Endothelial cell (in vitro differentiated cells): ENCODE data around the gene SDCCAG8. TPM values are rescaled to one million over a fixed set of nuclear protein-coding genes. Genes with fewer than 3 reads are reported as not detected.
A peak's percentile ranks its signal among the peaks of the same experiment; 100 is the strongest.

Source experiments
- DNase-seq: peaks from one replicate; pipeline ENCODE4 v3.0.0; 2021; ENCODE audit warnings: low spot score
- H3K27ac Mint-ChIP-seq: one replicate; pipeline ENCODE4 v1.8.0; 2021; ENCODE audit warnings: mixed read lengths, inconsistent platforms; ENCODE audit not compliant: unreplicated experiment
- H3K27me3 Mint-ChIP-seq: one replicate; pipeline ENCODE4 v1.8.0; 2021; ENCODE audit warnings: mild to moderate bottlenecking, moderate library complexity, mixed read lengths, inconsistent platforms; ENCODE audit not compliant: unreplicated experiment
- H3K36me3 Mint-ChIP-seq: one replicate; pipeline ENCODE4 v1.8.0; 2021; ENCODE audit warnings: mild to moderate bottlenecking, low read depth, mixed read lengths, inconsistent platforms; ENCODE audit not compliant: unreplicated experiment
- H3K4me1 Mint-ChIP-seq: one replicate; pipeline ENCODE4 v1.8.0; 2021; ENCODE audit warnings: mild to moderate bottlenecking, mixed read lengths, inconsistent platforms; ENCODE audit not compliant: unreplicated experiment
- H3K4me3 Mint-ChIP-seq: one replicate; pipeline ENCODE4 v1.8.0; 2021; ENCODE audit warnings: mild to moderate bottlenecking, mixed read lengths, inconsistent platforms; ENCODE audit not compliant: unreplicated experiment
- H3K9me3 Mint-ChIP-seq: one replicate; pipeline ENCODE4 v1.8.0; 2021; ENCODE audit warnings: mixed read lengths, inconsistent platforms; ENCODE audit not compliant: unreplicated experiment
- total RNA-seq: library from RNA; stranded (reverse); fragmentation: NEBNext Ultra II Directional; extraction: Animal tissue kit (Norgen Biotek cat#: 25700); gene quantifications from one replicate; pipeline ENCODE4 v1.2.1, GENCODE V29; 2021; ENCODE audit not compliant: unreplicated experiment
- TF ChIP-seq, protein P1 (sequence below): fragments of 200-600 bp; sonication (generic); IDR thresholded peaks from one replicate; pipeline ENCODE4 v1.5.0; 2021; ENCODE audit warnings: antibody characterized with exemption; ENCODE audit not compliant: unreplicated experiment

SDCCAG8 gene
- total RNA-seq, 1 donor from 2014 or later, result 41.9 TPM

DNA sequence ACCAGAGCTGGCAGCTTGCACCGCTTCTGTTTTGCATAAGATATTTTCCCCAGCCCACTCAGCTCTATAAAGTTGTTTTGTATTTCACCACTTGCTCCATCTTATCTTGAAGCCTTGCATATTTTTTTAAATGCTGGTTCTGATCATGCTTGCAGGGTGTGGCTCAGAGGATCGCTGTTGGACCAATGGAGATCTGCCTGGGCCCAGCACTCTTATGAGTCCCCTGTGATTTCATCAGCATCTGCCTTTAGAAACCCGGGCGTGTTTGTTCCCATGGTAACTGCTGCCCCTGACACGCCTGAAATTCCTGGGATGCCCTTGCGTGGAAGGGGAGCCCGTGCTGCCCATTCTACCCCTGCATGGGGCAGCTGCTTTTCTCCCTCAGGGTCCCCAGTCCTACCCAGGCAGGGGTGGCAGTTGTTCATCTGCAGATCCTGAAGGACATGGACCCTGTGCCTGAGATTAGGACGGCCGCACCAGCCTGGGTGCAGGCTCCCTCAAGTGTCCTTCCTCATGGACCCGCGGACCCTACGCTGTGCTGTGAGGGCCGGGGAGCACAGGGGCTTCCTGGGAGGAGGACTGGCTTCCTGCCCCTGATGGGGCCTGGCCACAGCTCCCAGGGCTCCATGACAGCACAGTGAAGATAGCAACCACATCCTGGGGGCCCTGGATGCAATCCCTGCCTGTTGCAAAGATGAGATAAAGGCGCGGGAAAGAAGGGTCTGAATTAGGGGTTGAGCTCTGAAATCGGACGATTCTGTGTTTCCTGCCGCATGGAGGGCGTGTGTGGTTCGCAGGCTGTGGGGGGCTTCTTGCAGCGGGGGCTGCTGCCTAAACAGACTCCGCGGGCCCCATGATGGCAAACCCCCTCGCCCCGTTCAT lies 226.5 kb downstream of the SDCCAG8 start:
- H3K36me3 Mint-ChIP-seq, result peaks cover 7% of the 10 kb centered on the region
- H3K4me3 Mint-ChIP-seq, result peak overlapping the region; percentile 73
- no peak for DNase-seq
- H3K4me1 Mint-ChIP-seq, result peaks cover 9% of the 10 kb centered on the region
- no peak overlapping the region for H3K27ac Mint-ChIP-seq
- TF ChIP-seq, protein P1, sequence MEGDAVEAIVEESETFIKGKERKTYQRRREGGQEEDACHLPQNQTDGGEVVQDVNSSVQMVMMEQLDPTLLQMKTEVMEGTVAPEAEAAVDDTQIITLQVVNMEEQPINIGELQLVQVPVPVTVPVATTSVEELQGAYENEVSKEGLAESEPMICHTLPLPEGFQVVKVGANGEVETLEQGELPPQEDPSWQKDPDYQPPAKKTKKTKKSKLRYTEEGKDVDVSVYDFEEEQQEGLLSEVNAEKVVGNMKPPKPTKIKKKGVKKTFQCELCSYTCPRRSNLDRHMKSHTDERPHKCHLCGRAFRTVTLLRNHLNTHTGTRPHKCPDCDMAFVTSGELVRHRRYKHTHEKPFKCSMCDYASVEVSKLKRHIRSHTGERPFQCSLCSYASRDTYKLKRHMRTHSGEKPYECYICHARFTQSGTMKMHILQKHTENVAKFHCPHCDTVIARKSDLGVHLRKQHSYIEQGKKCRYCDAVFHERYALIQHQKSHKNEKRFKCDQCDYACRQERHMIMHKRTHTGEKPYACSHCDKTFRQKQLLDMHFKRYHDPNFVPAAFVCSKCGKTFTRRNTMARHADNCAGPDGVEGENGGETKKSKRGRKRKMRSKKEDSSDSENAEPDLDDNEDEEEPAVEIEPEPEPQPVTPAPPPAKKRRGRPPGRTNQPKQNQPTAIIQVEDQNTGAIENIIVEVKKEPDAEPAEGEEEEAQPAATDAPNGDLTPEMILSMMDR, result no peak
- H3K27me3 Mint-ChIP-seq, result peaks cover 10% of the 10 kb centered on the region
- H3K9me3 Mint-ChIP-seq, result no peaks in the 10 kb centered on the region

DNA sequence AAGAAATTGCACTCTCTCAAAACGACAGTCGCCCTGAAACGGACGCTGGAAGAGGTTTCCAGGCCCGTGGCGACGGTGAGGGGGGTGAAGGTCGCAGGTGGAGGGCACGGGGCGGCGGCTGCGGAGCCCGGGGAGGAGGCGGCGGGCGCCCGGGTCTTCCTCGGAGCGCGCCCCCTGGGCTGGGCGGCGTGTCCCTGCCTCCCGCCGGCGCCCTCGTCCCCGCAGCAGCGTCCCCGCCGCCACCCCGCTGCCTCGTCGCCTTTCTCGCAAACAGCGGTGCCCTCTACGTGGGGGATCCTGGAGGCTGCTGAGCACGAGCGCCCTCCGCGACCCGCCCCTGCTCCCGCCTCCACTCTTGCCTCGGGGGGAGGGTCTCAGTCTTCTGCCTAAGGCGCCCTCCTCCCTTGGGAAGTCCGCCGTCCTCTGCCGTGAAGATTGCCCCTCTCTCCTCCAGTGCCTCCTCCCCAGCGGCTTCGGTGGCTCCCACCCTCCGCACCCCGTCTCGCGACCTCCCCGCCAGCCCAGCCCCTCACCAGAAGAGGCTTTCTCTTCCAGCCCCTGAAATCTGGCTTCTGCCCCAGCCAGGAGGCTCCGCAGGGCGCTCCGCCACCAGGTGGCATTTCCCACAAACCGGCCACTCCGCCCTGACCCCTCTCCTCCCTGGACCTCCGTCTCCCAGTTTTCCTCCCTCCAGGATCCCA lies 227.4 kb downstream of the SDCCAG8 start:
- H3K4me3 Mint-ChIP-seq, result peak overlapping the region; percentile 79
- TF ChIP-seq, protein P1, result no peak
- peaks cover 10% of the 10 kb centered on the region for H3K27me3 Mint-ChIP-seq
- peaks cover 7% of the 10 kb centered on the region for H3K36me3 Mint-ChIP-seq
- no peaks in the 10 kb centered on the region for H3K9me3 Mint-ChIP-seq
- no peak overlapping the region for H3K27ac Mint-ChIP-seq
- H3K4me1 Mint-ChIP-seq, result peaks cover 9% of the 10 kb centered on the region
- peak; percentile 63 for DNase-seq

DNA sequence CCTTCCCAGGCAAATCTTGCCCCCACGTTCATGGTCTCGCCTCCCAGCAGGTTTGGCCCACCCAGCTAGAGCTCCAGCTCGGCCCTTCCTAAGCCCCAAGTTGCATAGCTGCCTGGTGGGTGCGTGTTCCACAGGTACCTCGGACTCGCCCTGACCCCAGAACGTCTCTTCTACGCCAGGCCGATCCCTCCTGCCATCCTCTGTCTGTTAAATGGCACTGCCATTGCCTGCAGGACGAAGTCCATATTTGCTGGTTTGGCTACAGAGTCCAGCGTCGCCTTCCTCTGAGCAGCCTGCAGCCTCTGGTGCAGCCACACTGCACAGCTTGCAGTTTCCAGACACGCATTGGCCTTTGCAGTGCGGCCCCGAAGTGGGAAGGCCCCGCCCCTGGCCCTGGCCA lies 228.1 kb downstream of the SDCCAG8 start:
- peak overlapping the region; percentile 72 for H3K27ac Mint-ChIP-seq
- H3K9me3 Mint-ChIP-seq, result no peaks in the 10 kb centered on the region
- peaks cover 8% of the 10 kb centered on the region for H3K27me3 Mint-ChIP-seq
- no peak for DNase-seq
- peak overlapping the region; percentile 79 for H3K4me3 Mint-ChIP-seq
- H3K36me3 Mint-ChIP-seq, result peaks cover 7% of the 10 kb centered on the region
- TF ChIP-seq, protein P1, result no peak
- H3K4me1 Mint-ChIP-seq, result peaks cover 16% of the 10 kb centered on the region

- TF ChIP-seq, protein P1, result no peak
- Mint-ChIP-seq H3K27me3 (peaks cover 11% of the 10 kb centered on the region), H3K36me3 (peaks cover 3% of the 10 kb centered on the region), H3K4me1 (peaks cover 17% of the 10 kb centered on the region), H3K27ac (no peak overlapping the region), H3K4me3 (no peak overlapping the region), H3K9me3 (no peaks in the 10 kb centered on the region)
- DNase-seq, result no peak
Observed at GRCh38 chr1:243487036-243487648, 231.3 kb downstream of the SDCCAG8 start.
